Activated naive CD4-positive, alpha-beta T cell treated with anti-CD3 and anti-CD28 coated beads for 36 hours (primary cell): ENCODE measurements around the gene BCAP31. TPM values are rescaled to one million over a fixed set of nuclear protein-coding genes. Genes with fewer than 3 reads are reported as not detected.

Experiments
- CTCF ChIA-PET: fragments of 350-600 bp; sonication (Branson Sonifier 250); formaldehyde crosslinking; loops from one replicate; lab custom pipeline; 2021; ENCODE audit warnings: antibody characterized with exemption; lab: Charles Lee
- DNase-seq: peaks from one replicate; pipeline ENCODE4 v3.0.0-alpha.2; 2020
- H3K27ac Mint-ChIP-seq: one replicate; pipeline ENCODE4 v1.8.0; 2021; ENCODE audit warnings: mild to moderate bottlenecking, mixed read lengths
- H3K27me3 Mint-ChIP-seq: one replicate; pipeline ENCODE4 v1.8.0; 2021; ENCODE audit warnings: low read depth, mixed read lengths
- H3K36me3 Mint-ChIP-seq: one replicate; pipeline ENCODE4 v1.8.0; 2021; ENCODE audit warnings: low read depth, mixed read lengths
- H3K4me1 Mint-ChIP-seq: one replicate; pipeline ENCODE4 v1.8.0; 2021; ENCODE audit warnings: low read depth, mixed read lengths
- H3K4me3 Mint-ChIP-seq: one replicate; pipeline ENCODE4 v1.8.0; 2021; ENCODE audit warnings: mild to moderate bottlenecking, moderate library complexity, mixed read lengths
- H3K9me3 Mint-ChIP-seq: one replicate; pipeline ENCODE4 v1.8.0; 2021; ENCODE audit warnings: mixed read lengths
- intact Hi-C: fragments of 100-400 bp; cut with micrococcal nuclease; formaldehyde crosslinking; loops from one replicate; pipeline ENCODE4 v1.15.1; 2023
- total RNA-seq, 2 experiments: library from RNA; stranded (reverse); gene quantifications; one replicate each; pipeline ENCODE4 v1.2.3, GENCODE V29; 2021

Gene BCAP31
- total RNA-seq, 2 experiments from 2014 or later = 69.5 to 71.2 TPM

DNA sequence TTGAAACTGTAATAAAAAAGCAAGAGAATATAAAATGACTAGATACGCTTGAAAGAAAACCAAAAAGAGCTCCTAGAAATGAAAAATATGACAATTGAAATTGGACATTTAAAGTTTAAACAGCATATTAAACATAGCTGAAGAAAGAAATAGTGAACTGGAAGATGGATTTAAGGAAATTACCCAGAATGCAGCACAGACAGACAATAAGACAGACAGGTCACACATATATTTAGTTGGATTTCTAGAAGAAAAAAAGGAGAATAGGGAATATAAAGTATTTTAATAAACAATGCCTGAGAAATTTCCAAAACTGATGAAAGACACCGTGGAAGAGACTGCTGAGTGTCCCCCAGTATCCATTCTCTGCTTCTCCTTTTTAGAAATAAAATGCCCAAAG is 70.6 kb downstream of the BCAP31 start:
- intact Hi-C loops = no loop called here
- Mint-ChIP-seq H3K4me1 (no peaks in the 10 kb centered on the region), H3K27me3 (peaks cover 3% of the 10 kb centered on the region), H3K27ac (no peak overlapping the region), H3K36me3 (no peaks in the 10 kb centered on the region), H3K4me3 (no peak overlapping the region), H3K9me3 (no peaks in the 10 kb centered on the region)
- CTCF ChIA-PET = interaction anchor here (0.9 to 1.5 kb wide), 2 partner anchors 14 to 44 kb away, joined by 3 to 4 read pairs; no protein-coding TSS in a partner anchor
- DNase-seq = no peak

DNA sequence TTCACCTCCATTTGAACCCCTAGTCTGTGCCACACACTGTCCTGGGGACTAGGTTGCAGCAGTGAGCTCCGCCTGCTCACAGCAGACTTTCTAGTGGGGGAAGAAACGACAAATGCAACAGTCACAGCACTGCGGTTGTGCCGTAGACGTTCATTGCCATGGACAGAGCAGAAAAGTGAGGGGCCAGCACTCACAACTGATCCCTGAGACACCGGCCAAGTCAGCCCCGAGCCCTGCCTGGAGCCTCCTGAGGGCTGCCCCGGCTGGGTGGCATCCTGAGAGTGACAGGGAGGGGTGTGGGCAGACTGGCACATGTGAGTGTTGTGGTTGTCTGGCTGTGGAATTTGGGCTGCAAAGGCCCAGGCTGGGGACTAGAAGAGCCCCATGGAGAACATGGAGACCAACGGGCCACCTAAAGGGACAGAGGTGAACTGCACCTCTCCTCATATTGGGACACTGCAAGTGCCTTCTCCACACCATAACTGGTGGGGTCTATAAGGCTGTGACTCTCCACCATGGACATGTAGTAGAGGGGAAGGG is 72.6 kb downstream of the BCAP31 start:
- Mint-ChIP-seq H3K27me3 (peaks cover 4% of the 10 kb centered on the region), H3K4me3 (no peak overlapping the region), H3K4me1 (no peaks in the 10 kb centered on the region), H3K9me3 (no peaks in the 10 kb centered on the region), H3K36me3 (no peaks in the 10 kb centered on the region), H3K27ac (no peak overlapping the region)
- intact Hi-C loops = no loop called here
- no peak for DNase-seq
- CTCF ChIA-PET = interaction anchor here (1.1 to 3.0 kb wide), 4 partner anchors 10 to 113 kb away, joined by 3 to 8 read pairs (median 6); no protein-coding TSS in a partner anchor

DNA sequence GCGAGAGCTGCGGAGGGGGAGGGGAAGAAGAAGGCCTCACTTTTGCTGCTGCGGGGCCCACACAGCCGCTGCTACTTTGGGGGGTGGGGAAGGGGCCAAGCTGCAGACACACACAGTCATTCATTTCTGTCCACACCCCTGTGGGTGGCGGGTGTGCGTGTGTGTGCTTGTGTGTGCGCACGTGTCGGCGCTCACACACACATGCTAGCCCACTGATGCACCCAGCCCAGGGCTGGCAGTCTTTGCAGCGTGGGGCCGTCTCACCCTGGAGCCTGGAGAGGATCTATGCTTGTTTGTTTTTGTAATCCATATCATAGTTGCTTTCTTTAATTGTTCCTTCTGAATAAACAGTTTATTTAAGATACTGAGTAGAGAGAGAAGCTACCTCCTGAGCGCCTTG is 73.2 kb downstream of the BCAP31 start:
- H3K27ac Mint-ChIP-seq = no peak overlapping the region

More for the DNA sequence above, 73.2 kb downstream of the BCAP31 start:
- no peaks in the 10 kb centered on the region for H3K36me3 Mint-ChIP-seq
- DNase-seq = no peak
- CTCF ChIA-PET = interaction anchor here (1.3 to 3.0 kb wide), 3 partner anchors 11 to 112 kb away, joined by 4 to 8 read pairs (median 7); no protein-coding TSS in a partner anchor
- H3K9me3 Mint-ChIP-seq = no peaks in the 10 kb centered on the region
- H3K4me1 Mint-ChIP-seq = peaks cover 2% of the 10 kb centered on the region
- intact Hi-C loops = no loop called here
- H3K27me3 Mint-ChIP-seq = peaks cover 9% of the 10 kb centered on the region
- H3K4me3 Mint-ChIP-seq = no peak overlapping the region

Other genes starting within 250 kb of the BCAP31 start
- not detected for gene BGN, start 229.4 kb downstream of the BCAP31 start, total RNA-seq
- not detected for gene ATP2B3, start 206.7 kb downstream of the BCAP31 start, total RNA-seq
- 10 to 100 TPM; 13.4 to 15.1 TPM for gene CCNQ, start 125.2 kb downstream of the BCAP31 start, total RNA-seq
- under 1 TPM in 1 of 2 experiments, not detected in 1; 0.36 TPM for gene DUSP9, start 77.2 kb downstream of the BCAP31 start, total RNA-seq
- under 1 TPM; 0.26 to 0.30 TPM for gene PNCK, start 50.6 kb downstream of the BCAP31 start, total RNA-seq
- under 1 TPM; 0.32 to 0.41 TPM for gene SLC6A8, start 36.5 kb downstream of the BCAP31 start, total RNA-seq
- 1 to 10 TPM; 2.5 to 3.4 TPM for gene ABCD1, start 469 bp upstream of the BCAP31 start, total RNA-seq
- gene PLXNB3, start 39.9 kb upstream of the BCAP31 start, total RNA-seq = under 1 TPM; 0.05 to 0.44 TPM
- not detected for gene SRPK3, start 56.7 kb upstream of the BCAP31 start, total RNA-seq
- gene IDH3G, start 70.0 kb upstream of the BCAP31 start, total RNA-seq = 10 to 100 TPM; 46.3 to 49.9 TPM
- gene SSR4, start 70.3 kb upstream of the BCAP31 start, total RNA-seq = 100 to 1,000 TPM; 148 to 152 TPM
- gene PDZD4, start 106.2 kb upstream of the BCAP31 start, total RNA-seq = 1 to 10 TPM in 1 of 2 experiments, under 1 TPM in 1; 0.83 to 1.0 TPM
- under 1 TPM; 0.40 to 0.57 TPM for gene L1CAM, start 161.8 kb upstream of the BCAP31 start, total RNA-seq
- not detected for gene AVPR2, start 180.3 kb upstream of the BCAP31 start, total RNA-seq
- 100 to 1,000 TPM; 154 to 161 TPM for gene ARHGAP4, start 201.9 kb upstream of the BCAP31 start, total RNA-seq
- 100 to 1,000 TPM; 120 to 121 TPM for gene NAA10, start 210.7 kb upstream of the BCAP31 start, total RNA-seq
- 10 to 100 TPM; 11.3 to 13.1 TPM for gene RENBP, start 220.3 kb upstream of the BCAP31 start, total RNA-seq
- gene HCFC1, start 247.4 kb upstream of the BCAP31 start, total RNA-seq = 10 to 100 TPM; 85.0 to 86.1 TPM
- 1 to 10 TPM; 6.2 to 6.7 TPM for gene TMEM187, start 248.4 kb upstream of the BCAP31 start, total RNA-seq